GM15510 (cell line): ENCODE results near the gene SPATA20.
A peak's percentile ranks its signal among the peaks of the same experiment; 100 is the strongest.

ENCODE experiments used
- POLR2A ChIP-seq: IDR thresholded peaks from 3 replicates; pipeline ENCODE4 v1.6.1; 2011; ENCODE audit warnings: borderline replicate concordance; ENCODE audit not compliant: insufficient read length; ENCODE audit errors: extremely low read depth

SPATA20 gene

DNA sequence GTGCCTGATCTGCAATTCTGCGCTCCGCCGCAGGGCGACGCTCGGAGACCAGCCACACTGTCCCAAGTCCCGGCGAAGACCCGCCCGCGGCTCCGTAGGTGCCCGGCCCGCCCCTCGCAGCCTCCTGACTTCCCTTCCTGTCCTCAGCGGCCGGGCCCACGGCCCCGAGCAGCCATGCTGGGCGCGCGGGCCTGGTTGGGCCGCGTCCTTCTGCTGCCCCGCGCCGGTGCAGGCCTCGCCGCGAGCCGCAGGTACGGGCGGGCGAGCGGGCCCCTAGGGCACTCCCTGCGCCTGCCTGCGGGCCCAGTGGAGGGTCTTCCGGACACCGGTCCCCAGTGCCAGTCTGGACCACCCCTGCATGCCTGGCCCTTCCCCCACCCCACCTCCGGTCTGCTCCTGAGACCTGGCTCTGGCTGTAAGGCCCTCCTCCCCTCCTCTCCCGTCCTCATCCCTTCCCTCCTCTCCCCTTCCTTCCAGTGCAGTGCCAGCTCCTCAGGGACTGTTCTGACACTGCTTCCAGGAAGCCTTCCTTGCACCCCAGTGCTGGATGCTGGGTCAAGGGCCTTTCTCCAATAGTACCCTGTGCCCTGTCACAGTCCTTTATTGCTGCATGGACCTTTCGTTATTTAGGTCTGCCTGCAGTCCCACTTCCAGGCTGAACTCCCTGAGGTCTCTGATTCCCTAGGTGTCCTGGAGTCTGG is at the start of gene SPATA20:
TSS of gene SPATA20 (plus strand) at position 140 of the 701 bp plus-strand sequence. CDS start at position 175, 35 bp downstream.
- TF ChIP-seq POLR2A = peak; percentile 92

DNA sequence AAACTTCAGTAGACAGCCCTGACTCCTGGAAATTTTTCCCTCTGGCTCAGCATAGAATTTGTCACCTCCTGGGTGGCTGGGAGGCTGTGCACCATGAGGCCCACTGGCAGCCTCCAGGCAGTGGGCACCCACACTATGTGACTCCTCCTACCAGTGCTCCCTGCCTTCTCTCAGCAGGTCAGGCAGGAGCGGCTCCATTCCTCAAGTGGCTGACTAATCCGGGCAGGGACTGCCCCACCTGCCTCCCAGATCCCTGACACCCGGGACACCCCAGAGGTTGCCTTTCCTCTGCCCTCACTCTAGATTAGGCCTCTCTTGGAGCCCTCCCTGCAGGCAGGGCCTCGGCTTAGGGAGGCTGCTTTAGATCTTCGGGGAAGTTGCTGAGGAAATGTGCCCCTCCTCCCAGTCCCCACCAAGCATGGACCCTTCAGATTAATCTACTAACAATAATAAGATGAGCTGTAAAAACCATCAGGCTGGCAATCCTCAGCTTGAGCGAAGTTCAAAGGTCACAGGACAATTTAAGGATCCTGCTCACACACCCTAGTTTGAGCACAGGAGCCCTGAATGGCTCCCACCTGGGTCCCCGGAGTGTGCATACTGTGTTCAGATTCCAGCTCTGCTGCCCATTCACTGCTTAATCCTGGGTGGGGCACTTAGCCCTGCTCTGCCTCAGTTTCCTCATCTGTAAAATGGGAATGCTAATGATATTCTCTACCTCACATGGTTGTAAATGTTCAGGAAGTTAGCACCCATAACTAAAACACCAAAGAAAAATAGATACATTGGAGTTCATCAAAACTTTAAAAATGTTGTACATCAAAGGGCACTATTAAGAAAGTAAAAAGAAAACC is 48.7 kb upstream of the SPATA20 start:
- TF ChIP-seq POLR2A = no peak

DNA sequence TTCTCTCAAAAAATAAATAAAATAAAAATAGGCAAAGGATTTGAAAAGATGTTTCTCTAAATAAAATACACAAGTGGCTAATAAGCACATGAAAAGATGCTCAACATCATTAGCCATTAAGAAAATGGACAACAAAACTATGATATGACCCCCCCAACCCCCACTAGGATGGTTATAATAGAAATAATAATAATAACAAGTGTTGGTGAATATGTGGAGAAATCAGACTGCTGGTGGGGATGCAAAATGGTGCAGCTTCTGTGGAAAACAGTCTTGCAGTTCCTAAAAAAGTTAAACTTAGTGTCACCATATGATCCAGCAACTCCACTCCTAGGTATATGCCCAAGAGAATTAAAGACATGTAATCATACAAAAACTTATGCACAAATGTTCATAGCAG is 47.7 kb upstream of the SPATA20 start:
- no peak for TF ChIP-seq POLR2A

DNA sequence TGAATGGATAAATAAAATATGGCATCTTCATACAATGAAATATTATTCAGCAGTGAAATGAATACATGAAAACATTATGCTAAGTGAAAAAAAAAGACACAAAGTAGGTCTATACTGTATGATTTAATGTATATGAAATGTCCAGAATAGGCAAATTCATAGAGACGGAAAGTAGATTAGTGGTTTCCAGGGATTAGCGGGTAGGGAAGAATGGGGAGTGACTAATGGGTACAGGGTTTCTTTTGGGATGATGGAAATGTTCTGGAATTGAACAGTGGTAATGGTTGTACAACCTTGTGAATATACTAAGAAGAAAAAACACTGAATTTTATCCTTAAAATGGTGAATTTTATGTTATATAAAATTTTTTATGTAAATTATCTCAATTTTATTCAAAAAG is 47.3 kb upstream of the SPATA20 start:
- TF ChIP-seq POLR2A = no peak

DNA sequence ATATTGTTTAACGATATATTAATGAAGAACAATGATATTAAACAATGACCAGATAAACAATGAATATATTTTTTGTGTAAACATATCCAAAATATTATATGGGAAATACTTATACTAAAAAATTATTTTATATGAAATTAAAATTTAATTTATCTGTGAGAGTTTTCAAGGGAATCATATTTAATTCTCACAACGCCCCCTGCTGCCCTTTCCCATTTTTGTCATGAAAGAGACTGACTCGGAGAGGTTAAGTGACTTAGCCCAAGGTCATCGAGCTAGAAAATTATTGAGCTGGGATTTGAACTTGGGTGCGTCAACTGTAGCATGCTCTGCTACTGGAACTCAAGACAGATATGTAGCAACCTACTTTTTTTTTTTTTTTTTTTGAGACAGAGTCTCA is 45.9 kb upstream of the SPATA20 start:
- no peak for TF ChIP-seq POLR2A

DNA sequence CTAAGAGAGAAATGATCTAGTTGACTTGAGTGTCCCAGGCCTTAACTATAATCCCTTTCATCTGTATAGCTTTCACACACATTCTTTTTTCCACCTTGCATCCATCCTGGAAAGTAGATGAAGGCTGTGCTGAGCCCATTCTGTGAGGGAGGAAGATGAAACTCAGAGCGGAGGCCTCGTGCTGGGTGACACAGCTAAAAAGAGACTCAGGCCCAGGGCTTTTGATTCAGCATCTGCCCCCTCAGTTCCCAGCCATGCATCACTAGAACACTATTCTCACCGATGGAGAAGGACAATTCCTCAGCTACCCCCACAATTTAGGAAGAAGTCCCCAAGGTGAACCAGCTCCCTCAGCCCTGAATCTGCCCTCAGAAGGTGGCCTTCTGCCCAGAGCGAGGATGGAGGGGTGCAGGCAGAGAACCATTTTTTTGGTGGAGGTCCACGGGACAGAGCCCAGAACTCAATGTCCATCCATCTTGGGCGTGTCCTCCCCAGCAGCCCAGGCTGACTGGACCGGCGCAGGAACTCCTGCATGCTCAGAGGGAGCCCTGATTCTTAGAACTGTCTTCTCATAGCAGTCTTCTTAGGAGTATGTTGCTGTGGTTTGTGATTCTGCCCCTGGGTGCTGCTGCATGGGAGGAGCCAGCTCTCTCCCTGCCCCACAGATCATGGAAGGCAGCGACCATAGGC is 44.5 kb upstream of the SPATA20 start:
- TF ChIP-seq POLR2A = no peak

DNA sequence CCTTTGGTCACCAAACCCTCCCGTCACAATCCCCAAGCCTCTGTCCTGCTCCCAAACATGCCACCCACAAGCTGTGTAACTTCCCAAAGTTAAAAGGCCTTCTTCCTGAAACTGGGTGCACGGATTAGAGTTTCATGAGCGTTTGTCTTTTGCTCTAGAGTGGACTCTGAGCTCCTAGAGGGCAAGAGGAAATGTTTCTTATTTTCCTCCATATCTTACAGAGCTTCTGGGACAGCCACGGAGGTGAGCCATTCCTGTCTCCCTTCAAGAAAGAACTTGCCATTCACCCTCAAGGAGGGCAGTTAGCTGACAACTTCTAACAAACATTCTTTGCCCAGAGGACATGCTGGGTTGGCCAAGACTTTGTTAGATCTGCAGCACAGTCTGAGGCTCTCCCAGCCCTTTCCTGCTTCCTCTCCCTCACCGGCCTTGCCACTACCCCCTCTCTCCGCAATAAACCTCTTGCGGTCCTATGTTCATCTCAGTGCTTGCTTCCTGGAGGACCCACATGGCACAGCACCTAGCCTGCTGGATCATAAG is 41.3 kb upstream of the SPATA20 start:
- no peak for TF ChIP-seq POLR2A

DNA sequence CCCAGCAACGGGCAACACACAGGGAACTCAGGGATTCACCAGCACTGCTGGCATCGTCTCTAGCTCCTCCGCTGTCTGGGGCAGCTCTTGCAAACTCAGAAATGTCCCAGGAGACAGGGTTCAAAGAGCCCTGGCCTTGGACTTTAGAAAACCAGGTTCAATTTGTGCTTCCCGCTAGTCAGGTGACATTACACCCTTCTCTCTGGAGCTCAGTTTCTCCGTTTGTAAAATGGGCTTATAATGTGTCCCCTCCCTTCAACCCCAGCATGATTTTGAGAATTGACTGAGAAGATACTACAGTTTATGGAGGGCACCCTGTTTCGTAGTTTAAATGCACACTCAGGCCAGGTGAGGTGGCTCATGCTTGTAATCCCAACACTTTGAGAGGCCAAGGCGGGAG is 40.7 kb upstream of the SPATA20 start:
- no peak for TF ChIP-seq POLR2A

DNA sequence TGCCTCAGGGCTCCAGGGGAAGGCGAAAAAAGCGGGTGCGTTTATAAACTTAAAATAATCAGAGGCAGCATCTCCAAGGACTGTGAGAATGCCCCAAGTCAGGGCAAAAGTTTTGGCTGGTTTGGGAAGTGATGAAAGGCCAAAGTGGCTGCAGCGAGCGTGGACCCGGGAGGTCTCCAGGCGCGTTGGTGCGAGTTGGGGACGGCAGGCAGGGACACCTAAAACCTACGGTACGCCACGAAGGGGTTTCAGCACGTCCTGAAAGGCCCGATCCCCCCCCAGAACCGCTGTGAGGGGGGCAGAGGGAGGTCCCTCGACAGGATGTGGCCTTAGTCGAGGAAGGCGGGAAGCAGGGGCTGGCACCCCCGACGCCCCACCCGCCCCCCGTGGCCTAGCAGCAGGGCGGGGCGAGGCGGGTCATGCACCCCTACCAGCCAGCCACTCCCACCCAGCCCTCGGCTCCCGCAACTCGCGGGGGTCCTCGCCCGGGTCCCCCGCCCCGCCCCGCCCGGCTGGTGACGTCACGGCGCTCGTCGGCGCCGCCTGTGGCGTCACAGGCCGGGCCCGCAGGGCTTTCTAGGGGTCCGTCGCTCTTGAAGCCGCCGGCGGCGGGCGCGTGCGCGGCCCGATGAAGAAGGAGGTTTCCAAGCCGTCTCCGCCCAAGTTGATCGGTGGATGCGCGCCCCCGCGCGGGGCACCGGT is 39.0 kb upstream of the SPATA20 start, which contains the start of gene MYCBPAP:
TSS of gene MYCBPAP (plus strand) at position 569 of the 702 bp plus-strand sequence. CDS start 236 bp downstream, outside the sequence.
- TF ChIP-seq POLR2A = peak; percentile 50

DNA sequence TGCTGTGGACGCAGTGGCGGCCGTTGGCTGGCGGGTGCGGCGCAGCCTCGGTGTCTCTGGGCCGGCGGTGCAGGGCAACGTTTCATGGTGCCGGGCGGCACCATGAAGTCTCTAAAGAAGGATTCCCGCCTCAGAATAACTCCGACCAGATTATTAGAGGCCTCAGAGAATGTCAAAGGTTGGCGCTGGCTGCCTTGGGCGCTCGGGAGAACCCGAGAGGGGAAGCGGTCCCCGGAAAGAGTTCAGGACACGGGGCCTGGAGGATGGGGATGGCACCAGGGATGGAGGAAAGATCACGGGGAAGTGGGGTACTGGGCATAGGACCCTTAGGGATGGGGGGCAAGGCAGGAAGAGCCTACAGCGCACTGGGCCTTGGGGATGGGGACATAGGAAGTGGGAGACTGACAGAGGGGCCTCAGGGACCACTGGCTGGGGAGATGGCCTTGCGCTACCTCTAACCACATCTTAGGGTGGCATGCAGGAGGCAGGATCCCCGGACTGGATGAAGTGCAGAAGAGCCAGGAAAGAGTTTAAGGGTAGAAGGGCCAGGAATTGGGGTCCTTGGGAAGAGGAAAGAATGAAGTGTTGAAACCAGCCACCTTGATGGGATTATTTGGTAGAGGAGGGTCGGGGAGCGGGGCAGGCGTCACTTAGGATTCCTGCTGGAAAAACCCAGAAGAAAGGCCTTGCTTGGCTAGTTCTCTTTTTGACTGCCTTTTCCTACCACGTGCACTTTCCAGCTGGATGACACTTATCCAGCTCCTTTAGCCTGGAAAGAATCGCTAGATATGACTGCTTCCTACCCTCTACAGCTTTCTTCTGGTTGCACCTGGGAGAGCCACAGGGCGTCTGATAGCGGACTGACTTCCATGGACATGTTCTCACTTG is 38.2 kb upstream of the SPATA20 start:
- TF ChIP-seq POLR2A = no peak

DNA sequence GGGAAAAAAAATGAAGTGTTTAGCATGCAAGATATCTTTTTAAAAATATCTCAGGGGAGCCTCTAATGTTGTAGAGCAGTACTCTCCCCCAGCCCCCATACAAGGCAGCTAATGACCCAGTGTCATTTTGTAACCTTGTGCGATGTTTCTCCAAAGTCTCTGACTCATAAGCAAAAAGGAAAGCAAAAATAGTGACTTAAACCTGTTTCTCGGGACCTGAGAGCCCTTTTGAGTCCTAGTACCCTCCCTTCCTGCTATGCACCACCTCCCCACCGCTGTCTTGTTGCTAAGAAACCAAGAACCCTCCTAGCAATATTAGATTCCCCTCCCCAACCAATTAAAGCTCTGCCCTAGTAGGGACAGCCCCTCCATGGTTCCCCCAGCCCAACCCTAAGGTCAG is 35.9 kb upstream of the SPATA20 start:
- TF ChIP-seq POLR2A = no peak

DNA sequence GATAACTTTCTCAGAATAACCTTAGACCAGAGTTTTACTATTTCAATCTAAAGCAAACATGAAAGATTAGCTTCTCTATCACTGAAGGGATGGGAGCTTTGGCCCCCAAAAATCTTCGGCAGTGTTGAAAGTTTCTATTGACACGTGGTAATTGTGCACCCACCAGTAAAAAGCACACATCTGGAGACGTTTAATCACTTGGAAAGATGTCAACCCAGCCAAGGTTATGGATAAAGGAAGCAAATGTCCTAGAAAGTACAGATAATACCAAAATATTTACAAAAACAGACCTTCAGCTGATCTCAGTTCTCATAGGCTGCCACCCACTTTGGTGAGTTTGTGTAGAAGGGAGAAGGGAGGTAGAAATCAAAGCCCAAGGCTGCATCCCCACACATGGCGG is 33.5 kb upstream of the SPATA20 start:
- TF ChIP-seq POLR2A = no peak

DNA sequence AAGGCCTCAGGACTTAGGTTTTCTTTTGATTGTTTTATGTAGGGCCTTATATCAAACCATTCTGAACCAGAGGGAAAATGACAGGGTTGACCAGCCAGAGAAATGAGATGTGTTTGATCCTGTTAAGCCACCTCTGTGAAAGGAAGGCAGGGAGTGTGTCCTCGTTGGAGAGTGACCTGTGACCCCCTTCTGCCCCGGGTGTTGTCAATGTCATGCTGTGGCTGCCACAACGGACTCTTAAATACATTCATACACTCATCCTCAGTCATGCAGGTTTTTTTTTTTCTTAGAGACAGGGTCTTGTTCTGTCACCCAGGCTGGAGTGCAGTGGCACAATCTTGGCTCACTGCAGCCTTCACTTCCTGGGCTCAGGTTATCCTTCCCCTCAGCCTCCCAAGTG is 32.6 kb upstream of the SPATA20 start:
- TF ChIP-seq POLR2A = no peak
